GM19328 (cell line): Measurements from ENCODE around the gene IRS1.

Experiments
- ATAC-seq: cut with Tn5 transposase; IDR thresholded peaks from one replicate; pipeline ENCODE4 v1.9.1; 2021; ENCODE audit warnings: mild to moderate bottlenecking, moderate library complexity; ENCODE audit not compliant: unreplicated experiment

Gene IRS1

DNA sequence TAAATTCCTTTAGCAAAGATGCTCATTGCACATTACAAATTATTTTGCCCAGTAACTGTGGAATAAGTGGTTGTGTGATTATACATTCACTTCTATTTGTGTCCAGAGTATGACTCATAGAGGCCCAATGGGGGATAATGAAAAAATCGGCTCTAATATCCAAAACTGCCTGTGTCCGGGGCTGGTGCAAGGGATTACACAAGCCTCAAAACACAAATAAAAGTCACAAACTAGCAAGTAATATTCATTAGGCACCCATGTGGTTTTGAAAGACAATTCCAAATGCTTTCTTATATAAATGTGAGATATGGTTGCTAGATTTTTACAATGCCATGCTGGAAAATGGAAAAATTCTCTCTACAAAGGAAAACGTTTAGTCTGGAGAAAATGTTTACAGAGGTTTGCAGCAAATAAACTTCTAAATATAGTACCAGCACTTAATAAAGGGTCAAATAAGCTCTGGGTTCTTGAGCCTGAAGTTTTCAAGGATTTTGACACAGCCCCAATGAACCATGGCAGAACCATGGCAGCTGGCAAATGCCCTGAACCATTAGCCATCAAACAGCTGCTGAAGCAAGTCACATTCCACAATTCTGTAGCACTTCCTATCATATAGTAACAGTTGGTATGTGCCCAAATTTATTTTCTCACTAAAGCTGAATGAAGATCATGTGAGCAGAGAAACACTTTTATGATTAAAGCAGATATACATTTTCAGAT is 40.5 kb downstream of the IRS1 start:
- no peak for ATAC-seq

DNA sequence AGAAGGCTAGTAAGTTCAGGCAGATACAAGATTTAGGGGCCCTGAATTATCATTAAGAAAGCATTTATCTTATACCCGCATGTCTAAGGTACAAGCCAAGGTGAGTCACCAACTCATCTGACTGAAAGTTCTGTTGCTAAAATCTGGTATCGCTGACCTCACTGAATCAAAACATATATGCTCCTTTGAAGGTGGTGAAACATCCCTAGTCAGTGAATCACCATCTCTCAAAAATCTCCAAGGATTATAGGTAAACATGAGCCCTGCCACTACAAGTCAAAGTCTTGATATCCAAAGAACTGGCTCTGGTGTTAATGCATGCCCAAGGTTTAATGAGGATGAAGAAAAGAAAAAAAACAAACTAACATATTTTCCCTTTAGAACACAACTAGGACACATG is 43.5 kb downstream of the IRS1 start:
- no peak for ATAC-seq

DNA sequence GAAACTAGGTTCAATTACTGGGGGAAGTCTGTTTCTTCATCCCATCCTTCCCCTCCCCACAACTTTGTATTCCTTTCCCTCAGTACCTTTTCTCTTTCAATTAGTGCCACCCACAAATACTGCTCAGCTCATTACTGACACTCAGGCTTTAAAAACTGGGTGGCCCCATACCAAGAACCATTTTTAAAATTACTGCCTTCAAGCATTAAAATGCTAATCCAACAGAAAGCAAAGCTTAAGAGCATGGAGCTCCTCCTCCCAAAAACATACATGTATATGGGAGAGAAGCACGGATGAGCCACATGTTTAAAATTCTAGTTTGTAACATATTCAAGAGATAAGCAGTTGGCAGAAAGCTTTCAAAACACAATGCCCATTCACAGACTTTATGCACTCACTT is 44.0 kb downstream of the IRS1 start:
- ATAC-seq = no peak

DNA sequence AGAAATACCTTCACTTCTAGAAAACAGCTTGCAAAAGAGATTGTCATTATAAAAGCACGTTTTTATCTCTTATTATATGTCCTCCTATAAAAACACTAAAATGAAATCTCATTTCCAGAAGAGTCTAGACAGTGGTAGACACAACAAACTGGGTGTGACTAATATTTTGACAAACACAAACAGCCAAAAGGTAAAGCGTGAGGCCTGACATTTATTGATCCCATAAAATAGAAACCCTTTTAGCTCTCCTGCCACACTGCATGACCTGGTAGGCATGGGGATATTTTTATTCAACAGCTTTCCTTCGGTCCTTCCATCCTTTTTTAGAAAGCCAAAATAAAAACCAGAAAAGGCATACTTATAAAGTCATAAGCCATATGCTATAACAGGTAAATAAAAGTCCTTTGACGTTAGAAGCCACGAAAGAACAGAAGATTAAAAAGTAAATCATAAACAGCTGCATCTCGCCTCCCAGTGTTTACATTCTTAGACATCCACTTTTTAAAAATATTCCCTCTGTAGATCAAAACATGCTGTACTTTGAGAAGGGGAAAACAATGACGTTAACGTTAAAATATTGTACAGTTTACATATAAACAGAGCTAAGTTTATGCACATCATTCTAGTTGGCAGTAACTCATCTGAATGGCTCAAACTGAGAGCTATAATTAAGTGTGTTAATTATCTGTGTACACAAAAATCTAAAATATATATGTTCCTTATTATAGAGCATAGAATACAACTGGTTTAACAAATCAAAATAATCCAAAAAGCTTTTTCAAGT is 44.6 kb downstream of the IRS1 start:
- ATAC-seq = no peak

DNA sequence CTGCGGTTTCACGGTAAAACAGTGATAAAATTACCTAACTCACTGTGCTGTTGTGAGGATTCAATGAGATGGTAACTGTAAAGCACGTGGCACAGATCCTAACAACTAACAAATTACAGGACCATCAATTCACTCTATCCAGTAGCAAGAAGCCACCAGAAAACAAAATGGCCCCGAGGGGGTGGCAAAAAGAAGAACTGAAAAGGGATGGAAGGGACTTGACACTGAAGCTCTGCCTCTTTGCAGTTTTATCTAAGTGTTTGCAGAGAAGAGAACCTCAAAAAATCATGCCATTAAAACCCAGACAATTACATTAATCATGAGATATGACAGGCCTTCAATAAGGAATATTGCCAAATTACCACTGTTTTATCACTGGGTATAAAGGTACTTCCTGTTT is 46.7 kb downstream of the IRS1 start:
- no peak for ATAC-seq

DNA sequence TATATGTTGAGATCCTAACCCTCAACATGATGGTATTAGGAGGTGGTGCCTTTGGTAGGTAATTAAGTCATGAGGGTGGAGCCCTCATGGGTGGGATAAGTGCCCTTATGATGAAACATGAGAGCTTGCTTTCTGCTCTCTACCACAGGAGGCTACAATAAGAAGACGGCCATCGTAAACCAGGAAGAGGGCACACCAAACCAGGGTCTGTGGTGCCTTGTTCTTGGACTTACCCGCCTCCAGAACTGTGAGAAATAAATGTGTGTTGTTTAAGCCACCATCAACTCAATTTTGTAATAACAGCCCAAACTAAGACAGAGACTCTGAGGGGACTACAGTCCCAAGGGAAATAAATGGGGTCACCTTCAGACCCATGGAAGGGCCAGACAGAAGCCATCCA is 52.3 kb downstream of the IRS1 start:
- ATAC-seq = no peak

- ATAC-seq = no peak
Observed at GRCh38 chr2:226746196-226746800, 53.3 kb downstream of the IRS1 start.

DNA sequence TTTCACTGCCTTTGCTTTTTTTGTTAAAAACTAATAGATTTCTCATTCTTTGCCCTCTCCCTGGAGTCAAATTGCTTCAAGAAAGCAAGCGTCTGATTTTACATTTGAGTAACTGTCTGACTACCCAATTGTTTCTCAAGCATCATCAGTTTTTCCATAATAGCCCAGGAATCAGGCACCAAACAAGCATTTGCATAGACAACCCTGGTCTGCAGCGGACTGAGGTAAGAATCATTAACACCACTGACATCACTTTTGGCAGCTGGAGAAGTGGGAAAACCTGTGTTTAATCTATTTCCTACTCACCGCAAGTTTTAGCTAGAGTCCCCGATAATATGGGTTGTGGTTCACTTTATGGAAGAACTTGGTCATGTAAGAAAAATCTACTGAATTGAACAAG is 55.7 kb downstream of the IRS1 start:
- ATAC-seq = no peak

GRCh38 chr2:226742347-226742746 is 57.3 kb downstream of the IRS1 start:
- ATAC-seq = no peak

- ATAC-seq = no peak
Observed at GRCh38 chr2:226740039-226740648, 59.5 kb downstream of the IRS1 start.

GRCh38 chr2:226739545-226740030 is 60.0 kb downstream of the IRS1 start:
- ATAC-seq = no peak

- ATAC-seq = no peak
Observed at GRCh38 chr2:226738821-226739544, 60.6 kb downstream of the IRS1 start.

- no peak for ATAC-seq
Observed at GRCh38 chr2:226738191-226738820, 61.3 kb downstream of the IRS1 start.

GRCh38 chr2:226736382-226736781 is 63.2 kb downstream of the IRS1 start:
- ATAC-seq = no peak

DNA sequence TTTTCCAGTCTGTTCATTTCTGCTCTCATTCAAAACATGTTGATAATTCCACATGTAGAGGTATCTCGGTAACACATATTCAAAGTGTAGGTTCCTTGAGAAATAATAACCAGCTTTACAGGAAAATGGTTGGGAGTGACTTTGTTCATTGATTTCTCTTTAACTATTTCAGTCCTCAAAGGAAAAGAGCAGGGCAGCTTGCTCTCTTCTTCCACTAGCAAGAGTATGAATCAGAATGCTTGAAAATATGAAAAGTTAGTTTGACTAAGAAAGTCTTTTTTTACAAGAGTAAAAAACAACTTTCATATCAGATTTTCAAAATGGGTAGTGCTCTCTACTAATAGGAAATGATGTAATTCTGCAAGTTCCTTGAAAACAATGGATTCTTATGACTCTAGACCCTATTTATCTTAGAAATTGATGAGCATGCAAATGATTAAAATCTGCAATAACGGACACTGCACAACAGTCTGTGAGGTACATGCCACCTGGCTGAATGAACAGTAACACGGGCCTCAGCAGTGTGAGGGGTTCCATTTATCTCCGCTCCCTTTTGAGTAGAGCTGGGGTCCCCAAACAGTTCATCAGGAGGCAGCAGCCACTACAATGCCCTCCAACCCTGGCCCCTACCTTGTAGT is 65.6 kb downstream of the IRS1 start:
- ATAC-seq = no peak

- no peak for ATAC-seq
Observed at GRCh38 chr2:226733189-226733858, 66.3 kb downstream of the IRS1 start.

- no peak for ATAC-seq
Observed at GRCh38 chr2:226732478-226733188, 67.0 kb downstream of the IRS1 start.

- no peak for ATAC-seq
Observed at GRCh38 chr2:226730481-226730880, 69.1 kb downstream of the IRS1 start.

- ATAC-seq = no peak
Observed at GRCh38 chr2:226728996-226729395, 70.6 kb downstream of the IRS1 start.
